ENCODE data around the gene SELENBP1. TPM values are rescaled to one million over a fixed set of nuclear protein-coding genes. Genes with fewer than 3 reads are reported as not detected.

The SELENBP1 gene
- total and polyA plus RNA-seq, 3 donors from 2014 or later: 13.0 to 31.8 (median 15.1) TPM

GRCh38 chr1:151403612-151404011 is 31.1 kb upstream of the SELENBP1 start:
- Histone ChIP-seq H3K27me3 (no peaks in the 10 kb centered on the region), H3K4me1 (peaks cover 6% of the 10 kb centered on the region), H3K27ac (no peak overlapping the region), H3K4me3 (no peak overlapping the region), H3K36me3 (ENCODE audit: low read depth, missing control alignments) (no peaks in the 10 kb centered on the region), H3K9me3 (no peaks in the 10 kb centered on the region)
- no peak for DNase-seq
- intact Hi-C loops (cut with DNase I; ENCODE audit: low total_unique reads): no loop called here
- WGBS, 2 donors: 85 to 89% methylated on average over 3 of the region's 3 CpGs
- TF ChIP-seq CTCF (IDR thresholded peaks at IDR 0.05) (no peak), POLR2A (IDR thresholded peaks at IDR 0.05) (no peak)

- WGBS, 2 donors: 68 to 69% methylated on average over 2 of the region's 2 CpGs
- peaks cover 6% of the 10 kb centered on the region for H3K4me1 ChIP-seq
- intact Hi-C loops (cut with DNase I; ENCODE audit: low total_unique reads): no loop called here
- H3K4me3 ChIP-seq: no peak overlapping the region
- no peaks in the 10 kb centered on the region for H3K27me3 ChIP-seq
- H3K9me3 ChIP-seq: no peaks in the 10 kb centered on the region
- no peak overlapping the region for H3K27ac ChIP-seq
- H3K36me3 ChIP-seq (ENCODE audit: low read depth, missing control alignments): no peaks in the 10 kb centered on the region
- TF ChIP-seq CTCF (IDR thresholded peaks at IDR 0.05): no peak
- TF ChIP-seq POLR2A (IDR thresholded peaks at IDR 0.05): no peak
- DNase-seq: no peak
Observed at GRCh38 chr1:151402764-151403163, 30.3 kb upstream of the SELENBP1 start.

GRCh38 chr1:151401860-151402259 is 29.4 kb upstream of the SELENBP1 start:
- Histone ChIP-seq H3K36me3 (ENCODE audit: low read depth, missing control alignments) (no peaks in the 10 kb centered on the region), H3K27me3 (no peaks in the 10 kb centered on the region), H3K9me3 (no peaks in the 10 kb centered on the region), H3K4me3 (no peak overlapping the region), H3K4me1 (peaks cover 6% of the 10 kb centered on the region), H3K27ac (no peak overlapping the region)
- TF ChIP-seq CTCF (IDR thresholded peaks at IDR 0.05) (no peak), POLR2A (IDR thresholded peaks at IDR 0.05) (no peak)
- whole genome bisulfite sequencing, 2 donors: 70 to 72% methylated on average over 2 of the region's 2 CpGs
- no peak for DNase-seq
- intact Hi-C loops (cut with DNase I; ENCODE audit: low total_unique reads): no loop called here

- no peaks in the 10 kb centered on the region for H3K36me3 ChIP-seq (ENCODE audit: low read depth, missing control alignments)
- intact Hi-C loops (cut with DNase I; ENCODE audit: low total_unique reads): no loop called here
- no peak for DNase-seq
- H3K27me3 ChIP-seq: no peaks in the 10 kb centered on the region
- TF ChIP-seq POLR2A (IDR thresholded peaks at IDR 0.05) (no peak), CTCF (IDR thresholded peaks at IDR 0.05) (no peak)
- H3K9me3 ChIP-seq: no peaks in the 10 kb centered on the region
- H3K27ac ChIP-seq: no peak overlapping the region
- H3K4me3 ChIP-seq: no peak overlapping the region
- 80 to 86% methylated on average over 13 of the region's 13 CpGs for WGBS, 2 donors
- H3K4me1 ChIP-seq: peaks cover 6% of the 10 kb centered on the region
Observed at GRCh38 chr1:151401125-151401788, 28.8 kb upstream of the SELENBP1 start.

Measured in testis (tissue), 3 donors.